DLD1 (cell line): ENCODE results near the gene ZNF664.

ENCODE experiments used
- in situ Hi-C: cut with HindIII; loops from 2 replicates; pipeline ENCODE4 v1.10.0; 2017; ENCODE audit warnings: low sequenced_read_pairs

The ZNF664 gene

GRCh38 chr12:123957196-123957595, 15.8 kb upstream of the ZNF664 start:
- in situ Hi-C loops: no loop called here

DNA sequence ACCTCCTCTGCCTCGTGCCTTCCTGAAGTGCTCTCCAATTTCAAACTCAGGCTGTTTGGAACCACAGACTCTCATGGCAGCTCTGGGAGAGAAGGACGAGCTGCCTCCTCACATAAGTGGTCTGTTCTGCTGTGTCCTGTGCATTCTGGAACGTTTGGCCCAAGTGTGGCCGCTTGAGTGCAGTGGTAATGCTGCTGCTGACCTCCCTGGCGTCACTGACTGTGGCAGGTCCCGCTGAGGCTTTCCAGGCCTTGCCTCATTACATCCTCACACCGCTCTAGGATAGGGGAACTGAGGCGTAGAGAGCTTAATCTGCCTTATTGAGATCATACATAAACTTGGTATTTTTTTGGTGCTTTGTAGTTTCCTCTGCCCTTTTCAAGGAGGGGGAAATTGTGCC, 14.6 kb upstream of the ZNF664 start:
- in situ Hi-C loops: no loop called here

DNA sequence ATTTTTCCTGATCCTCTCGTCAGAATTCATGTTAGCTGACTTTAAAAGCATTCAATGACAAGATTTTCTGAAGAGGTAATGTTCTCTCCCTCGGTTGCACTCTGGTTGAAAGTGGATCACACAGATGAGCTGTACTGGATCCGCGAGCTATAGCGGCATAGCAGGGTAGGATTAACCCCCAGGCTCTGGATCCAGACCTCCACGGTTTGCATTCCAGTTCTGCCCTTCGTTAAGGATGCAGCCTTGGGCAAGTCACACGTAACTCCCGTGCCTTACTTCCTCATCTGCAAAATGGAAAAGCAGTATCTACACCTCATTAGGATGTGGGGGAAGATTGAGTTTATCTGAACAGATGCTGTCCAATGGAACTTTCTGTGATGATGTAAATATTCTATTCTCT, 14.1 kb upstream of the ZNF664 start:
- in situ Hi-C loops: no loop called here

- in situ Hi-C loops: no loop called here
Observed at GRCh38 chr12:123960029-123960735, 12.8 kb upstream of the ZNF664 start.

GRCh38 chr12:123960856-123961255, 12.2 kb upstream of the ZNF664 start:
- in situ Hi-C loops: no loop called here

- in situ Hi-C loops: no loop called here
Observed at GRCh38 chr12:123961585-123962345, 11.2 kb upstream of the ZNF664 start.

DNA sequence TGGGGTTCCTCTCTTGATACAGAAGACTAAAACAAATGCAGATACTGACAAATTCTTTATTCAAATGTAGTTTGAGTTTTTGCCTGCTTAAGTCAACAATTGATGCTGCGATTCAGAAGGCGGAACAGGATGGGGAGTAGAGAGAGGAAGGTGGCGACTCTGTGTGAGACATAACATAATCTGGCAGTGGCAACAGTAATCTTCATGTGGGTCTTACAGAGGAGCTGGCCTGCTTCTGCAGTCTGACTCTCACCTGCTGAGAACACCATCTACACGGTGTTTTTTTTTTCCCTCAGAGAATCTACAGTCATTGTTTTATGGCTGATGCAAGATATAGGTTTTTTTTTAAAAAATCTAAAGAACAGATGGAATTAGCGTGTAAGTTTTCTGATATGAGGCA, 10.5 kb upstream of the ZNF664 start:
- in situ Hi-C loops: no loop called here

GRCh38 chr12:123963821-123964220, 9.2 kb upstream of the ZNF664 start:
- in situ Hi-C loops: no loop called here

DNA sequence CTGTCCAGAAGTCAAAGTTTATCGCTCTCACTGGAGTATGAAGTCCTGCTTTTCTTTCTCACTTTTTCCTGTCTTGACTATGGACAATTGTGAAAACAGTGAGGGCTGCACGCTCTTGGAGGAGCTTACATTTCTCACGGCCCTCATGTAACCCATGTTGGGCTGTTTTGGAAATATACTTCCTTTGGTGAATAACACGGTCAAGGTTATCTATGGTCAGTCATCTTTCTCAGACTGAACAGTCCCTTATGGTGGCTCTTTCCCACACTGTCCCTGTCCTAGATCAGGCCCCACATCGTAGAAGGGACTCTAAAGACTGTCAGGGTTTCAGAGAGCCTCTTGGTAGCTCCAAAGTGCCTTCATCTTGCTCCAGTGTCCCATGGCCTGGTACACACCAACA, 7.6 kb upstream of the ZNF664 start:
- in situ Hi-C loops: no loop called here

DNA sequence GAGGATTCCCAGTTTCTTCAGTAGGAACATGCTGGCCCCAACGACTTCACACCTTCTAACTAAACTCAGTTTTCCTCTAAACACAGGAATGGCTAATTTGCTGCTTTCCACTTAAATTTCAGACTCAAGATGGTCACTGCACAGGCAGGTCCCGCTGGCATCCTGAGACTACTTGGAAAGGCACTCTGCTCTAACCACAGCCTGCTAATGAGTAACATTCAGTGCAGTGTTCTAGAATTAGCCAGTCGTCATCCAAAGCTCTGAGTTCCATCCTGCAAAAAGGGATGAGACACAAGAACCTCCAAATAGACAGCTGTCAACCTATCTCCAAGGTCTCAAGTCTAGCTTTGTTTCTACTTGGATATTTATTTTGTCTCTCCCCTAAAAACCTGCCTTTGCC, 6.4 kb upstream of the ZNF664 start:
- in situ Hi-C loops: no loop called here

DNA sequence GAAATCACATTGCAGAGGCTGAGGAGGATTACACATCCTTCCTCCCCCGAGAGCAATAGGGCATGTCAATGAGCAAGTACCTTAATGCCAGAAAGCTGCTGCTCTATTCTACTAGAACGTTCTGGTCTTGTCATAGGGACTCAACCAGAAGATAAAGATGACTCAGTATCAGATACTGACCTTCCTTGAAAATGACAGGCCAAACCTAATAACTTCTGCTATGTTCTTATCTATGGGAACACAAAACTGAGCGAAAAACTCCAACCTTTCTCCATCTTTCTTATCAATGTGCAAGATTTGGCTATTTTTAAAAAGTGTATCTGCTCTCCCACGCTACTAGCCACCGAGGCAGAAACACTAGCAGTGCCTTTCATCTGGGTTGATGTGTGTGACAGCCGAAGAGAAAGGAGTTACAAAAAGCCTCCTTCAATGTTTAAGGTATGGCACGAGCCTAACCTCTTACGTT, 5.9 kb upstream of the ZNF664 start:
- in situ Hi-C loops: no loop called here

- in situ Hi-C loops: no loop called here
Observed at GRCh38 chr12:123971449-123971769, 1.6 kb upstream of the ZNF664 start.

DNA sequence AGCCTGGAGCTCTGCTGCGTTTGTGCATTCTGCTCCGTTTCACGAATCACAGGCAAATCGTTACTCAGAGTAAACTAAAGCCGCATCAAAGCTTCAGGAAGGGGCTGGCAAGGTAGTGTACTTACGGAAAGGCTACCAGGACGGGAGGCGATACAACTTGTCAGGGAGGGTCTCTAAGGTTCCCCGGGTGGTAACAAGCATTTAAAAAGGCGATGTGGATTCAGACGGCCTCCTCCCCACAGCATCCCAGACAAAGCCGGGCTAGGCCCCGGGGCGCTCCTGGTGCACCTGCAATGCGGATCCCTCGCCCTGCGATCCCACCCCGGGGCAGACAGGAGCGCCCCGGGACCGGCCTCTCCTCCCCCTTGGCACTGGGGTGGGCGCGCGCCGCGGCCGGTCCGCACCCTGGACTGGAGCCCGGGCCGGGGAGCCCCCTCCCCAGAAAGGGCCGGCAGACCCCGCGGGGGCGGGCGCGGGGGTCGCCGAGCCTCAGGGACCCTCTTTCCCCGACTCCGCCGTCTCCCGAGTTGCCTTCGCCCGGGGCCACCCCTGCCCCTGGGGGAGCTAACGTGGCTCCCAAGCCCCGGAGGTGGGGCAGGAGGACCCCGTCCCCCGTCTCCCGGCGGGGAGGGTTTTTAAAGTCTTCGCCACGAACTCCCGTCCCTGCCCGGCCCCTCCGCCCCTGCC, 1.1 kb upstream of the ZNF664 start:
- in situ Hi-C loops: no loop called here

DNA sequence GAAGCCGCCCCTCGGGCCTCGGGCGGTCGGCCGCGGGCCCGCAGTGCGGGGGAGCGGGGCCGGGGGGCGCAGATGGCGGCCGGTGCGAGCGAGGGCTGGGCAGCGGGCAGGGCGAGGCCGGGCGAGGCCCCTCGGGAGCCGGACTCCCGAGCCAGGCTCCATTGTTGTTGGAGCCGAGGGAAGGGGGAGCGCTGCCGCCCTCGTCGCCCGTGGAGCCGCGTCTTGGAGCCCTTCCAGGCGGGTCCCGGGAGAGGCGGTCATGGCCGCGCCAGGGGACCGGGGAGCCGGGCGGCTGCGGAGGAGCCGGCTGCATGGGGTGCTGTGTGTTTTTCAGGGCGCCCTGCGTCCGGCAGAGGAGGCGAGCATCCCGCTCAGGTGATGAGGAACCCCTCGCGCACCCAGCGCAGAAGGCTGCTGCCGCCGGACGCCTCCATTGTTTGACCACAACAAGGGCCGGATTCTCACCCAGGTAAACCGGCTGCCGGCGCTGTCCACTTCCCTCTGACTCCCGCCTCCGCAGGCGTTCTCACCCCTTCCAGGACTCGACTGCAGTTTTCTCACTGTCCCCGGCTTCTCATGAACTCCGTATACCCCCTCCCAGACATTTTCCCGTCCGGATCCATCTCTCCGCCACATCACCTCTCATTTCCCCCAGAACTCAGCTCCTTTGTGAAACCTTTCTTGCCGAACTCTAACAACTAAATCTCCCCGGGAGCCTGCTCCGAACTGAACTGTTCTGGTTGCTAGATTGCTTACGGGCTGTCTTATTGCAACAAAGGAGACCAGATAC, 732 bp downstream of the ZNF664 start:
- in situ Hi-C loops: no loop called here

DNA sequence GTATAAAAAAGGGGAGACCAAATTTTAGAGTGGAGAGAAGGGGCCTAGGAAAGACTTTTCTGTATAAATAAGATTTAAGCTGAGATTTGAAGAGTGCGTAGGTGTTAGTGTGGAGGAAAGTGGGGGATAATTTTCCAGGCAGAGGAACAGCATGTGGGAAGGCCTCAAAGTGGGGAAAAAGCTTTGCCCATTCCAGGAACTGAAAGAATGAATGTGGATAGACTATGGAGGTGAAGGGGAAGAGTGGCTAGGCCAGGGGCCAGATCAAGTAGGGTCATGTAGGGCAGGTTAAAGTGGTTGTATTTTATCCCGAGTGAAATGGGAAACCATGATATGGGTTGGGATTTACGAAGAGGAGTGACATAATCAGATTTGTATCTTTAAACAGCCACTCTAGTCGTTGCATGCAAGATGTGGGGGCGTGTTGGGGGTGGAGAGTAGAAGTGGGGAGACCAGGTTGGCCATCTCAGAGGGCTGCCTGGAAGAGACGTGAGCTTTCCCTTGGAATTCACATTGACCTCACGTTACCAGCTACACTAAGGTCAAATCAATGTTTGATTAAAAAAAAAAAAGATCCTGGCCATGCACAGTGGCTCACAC, 3.3 kb downstream of the ZNF664 start:
- in situ Hi-C loops: no loop called here

DNA sequence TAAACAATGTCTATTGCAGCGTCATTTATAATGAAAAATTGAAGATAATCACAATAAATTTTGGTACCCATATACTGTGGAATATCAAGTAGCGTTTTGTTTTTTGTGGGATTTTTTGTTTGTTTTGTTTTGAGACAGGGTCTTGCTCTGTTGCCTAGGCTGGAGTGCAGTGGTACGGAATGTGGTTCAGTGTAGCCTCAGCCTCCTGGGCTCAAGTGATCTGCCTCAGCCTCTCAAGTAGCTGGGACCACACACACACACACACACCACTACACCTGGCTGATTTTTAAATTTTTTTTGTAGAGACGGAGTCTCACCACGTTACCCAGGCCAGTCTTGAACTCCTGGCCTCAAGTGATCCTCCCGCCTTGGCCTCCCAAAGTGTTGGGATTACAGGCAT, 6.6 kb downstream of the ZNF664 start:
- in situ Hi-C loops: no loop called here

GRCh38 chr12:123982269-123982668, 9.3 kb downstream of the ZNF664 start:
- in situ Hi-C loops: no loop called here

- in situ Hi-C loops: no loop called here
Observed at GRCh38 chr12:123983822-123984485, 10.9 kb downstream of the ZNF664 start.

- in situ Hi-C loops: no loop called here
Observed at GRCh38 chr12:123984903-123985302, 11.9 kb downstream of the ZNF664 start.

DNA sequence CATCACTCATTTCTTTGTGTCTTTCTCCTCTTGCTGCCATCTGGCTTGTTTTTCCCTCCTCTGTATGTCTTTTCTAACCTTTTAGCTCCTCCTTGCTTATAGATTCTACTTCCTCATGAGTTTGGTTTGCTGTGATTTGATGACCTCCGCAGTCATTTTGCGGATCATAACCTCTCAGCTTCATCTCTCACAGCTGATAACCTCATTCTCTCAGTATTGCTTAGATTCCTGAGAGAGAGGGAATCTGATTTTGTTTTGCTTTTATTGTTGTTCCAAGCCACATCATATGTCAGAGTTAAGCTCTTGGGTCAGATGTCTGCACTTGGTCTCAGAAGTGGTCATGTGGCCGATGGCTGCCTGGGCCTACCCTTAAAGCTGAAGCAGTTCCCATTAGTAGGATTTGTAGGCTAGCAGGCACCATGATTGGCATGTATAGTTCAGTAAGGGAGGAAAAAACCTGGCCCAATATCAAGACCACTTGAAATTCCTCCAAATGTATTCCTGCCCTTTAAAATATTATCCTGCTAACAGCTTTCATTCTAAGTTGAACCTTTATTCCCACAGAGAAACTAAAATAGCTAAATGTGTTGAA, 13.5 kb downstream of the ZNF664 start:
- in situ Hi-C loops: no loop called here
